ENCODE results near the gene DOK6. TPM values are rescaled to one million over a fixed set of nuclear protein-coding genes. Genes with fewer than 3 reads are reported as not detected.

The DOK6 gene
- total and polyA plus RNA-seq, 2 experiments from 2014 or later: 0.29 to 0.42 TPM

- DNase-seq (ENCODE audit: low spot score) (no peak), ATAC-seq (no peak)
- Histone ChIP-seq H3K27me3 (ENCODE audit: insufficient read depth) (no peaks in the 10 kb centered on the region), H2AFZ (no peak overlapping the region), H4K20me1 (replicated peaks; ENCODE audit: insufficient read depth) (no peaks in the 10 kb centered on the region), H3K4me1 (ENCODE audit: insufficient read depth) (no peaks in the 10 kb centered on the region), H3K36me3 (ENCODE audit: insufficient read depth) (no peaks in the 10 kb centered on the region), H3K79me2 (replicated peaks; ENCODE audit: insufficient read depth) (no peaks in the 10 kb centered on the region), H3K27ac (ENCODE audit: low read depth) (no peak overlapping the region), H3F3A (replicated peaks; ENCODE audit: low read depth) (no peaks in the 10 kb centered on the region), H3K4me2 (no peak overlapping the region), H3K4me3 (no peak overlapping the region), H3K9me2 (ENCODE audit: insufficient read depth) (no peaks in the 10 kb centered on the region)
- Mint-ChIP-seq H3K4me3 (no peak overlapping the region), H3K4me1 (peaks cover 14% of the 10 kb centered on the region), H3K36me3 (ENCODE audit: low read depth) (no peaks in the 10 kb centered on the region), H3K27me3 (ENCODE audit: insufficient read depth, low read depth, poor library complexity) (no peaks in the 10 kb centered on the region), H3K27ac (no peak overlapping the region), H3K9me3 (no peaks in the 10 kb centered on the region; the same call in 2 of the 3 replicates)
- TF ChIP-seq POLR2AphosphoS5 (IDR thresholded peaks at IDR 0.05; ENCODE audit: low read depth) (no peak), STAT1 (IDR thresholded peaks at IDR 0.05; ENCODE audit: unreplicated experiment) (no peak), EZH2 (IDR thresholded peaks at IDR 0.05; ENCODE audit: low read depth, unreplicated experiment) (no peak), CREB1 (CRISPR knock-in tag; IDR thresholded peaks at IDR 0.05; ENCODE audit: low read depth) (no peak), ETS1 (IDR thresholded peaks at IDR 0.05) (no peak), EZH2phosphoT487 (IDR thresholded peaks at IDR 0.05; ENCODE audit: unreplicated experiment) (no peak), REST (IDR thresholded peaks at IDR 0.05; ENCODE audit: unreplicated experiment) (no peak), ZNF114 (CRISPR knock-in tag; IDR thresholded peaks at IDR 0.05) (no peak), ZNF331 (CRISPR knock-in tag; IDR thresholded peaks at IDR 0.05; ENCODE audit: low read depth) (no peak)
Observed at GRCh38 chr18:69725009-69725408, 324.3 kb downstream of the DOK6 start.

- no peaks in the 10 kb centered on the region for H3K27me3 Mint-ChIP-seq (ENCODE audit: insufficient read depth, low read depth, poor library complexity)
- Histone ChIP-seq H3K4me2 (no peak overlapping the region), H3F3A (replicated peaks; ENCODE audit: low read depth) (no peaks in the 10 kb centered on the region), H3K9me2 (ENCODE audit: insufficient read depth) (no peaks in the 10 kb centered on the region), H3K4me3 (no peak overlapping the region), H3K36me3 (ENCODE audit: insufficient read depth) (no peaks in the 10 kb centered on the region), H3K27me3 (ENCODE audit: insufficient read depth) (no peaks in the 10 kb centered on the region), H3K79me2 (replicated peaks; ENCODE audit: insufficient read depth) (no peaks in the 10 kb centered on the region), H2AFZ (no peak overlapping the region), H3K27ac (ENCODE audit: low read depth) (no peak overlapping the region), H3K4me1 (ENCODE audit: insufficient read depth) (no peaks in the 10 kb centered on the region), H4K20me1 (replicated peaks; ENCODE audit: insufficient read depth) (no peaks in the 10 kb centered on the region)
- H3K4me1 Mint-ChIP-seq: peaks cover 14% of the 10 kb centered on the region
- H3K36me3 Mint-ChIP-seq (ENCODE audit: low read depth): no peaks in the 10 kb centered on the region
- H3K27ac Mint-ChIP-seq: no peak overlapping the region
- no peak overlapping the region for H3K4me3 Mint-ChIP-seq
- ATAC-seq: no peak
- DNase-seq (ENCODE audit: low spot score): no peak
- no peaks in the 10 kb centered on the region for H3K9me3 Mint-ChIP-seq
- TF ChIP-seq ZNF114 (CRISPR knock-in tag; IDR thresholded peaks at IDR 0.05) (no peak), EZH2 (IDR thresholded peaks at IDR 0.05; ENCODE audit: low read depth, unreplicated experiment) (no peak), ZNF331 (CRISPR knock-in tag; IDR thresholded peaks at IDR 0.05; ENCODE audit: low read depth) (no peak), ZNF462 (CRISPR knock-in tag; IDR thresholded peaks at IDR 0.05) (no peak), EZH2phosphoT487 (IDR thresholded peaks at IDR 0.05; ENCODE audit: unreplicated experiment) (no peak)
Observed at GRCh38 chr18:69725855-69726508, 325.3 kb downstream of the DOK6 start.
